ENCODE data around the gene SS18. TPM values are rescaled to one million over a fixed set of nuclear protein-coding genes. Genes with fewer than 3 reads are reported as not detected.

Gene SS18
- total and polyA plus RNA-seq, 2 of the 13 experiments (the other 11 are each of a cell fraction or from before 2014, with no cell fraction given): 49.2 to 82.7 TPM

DNA sequence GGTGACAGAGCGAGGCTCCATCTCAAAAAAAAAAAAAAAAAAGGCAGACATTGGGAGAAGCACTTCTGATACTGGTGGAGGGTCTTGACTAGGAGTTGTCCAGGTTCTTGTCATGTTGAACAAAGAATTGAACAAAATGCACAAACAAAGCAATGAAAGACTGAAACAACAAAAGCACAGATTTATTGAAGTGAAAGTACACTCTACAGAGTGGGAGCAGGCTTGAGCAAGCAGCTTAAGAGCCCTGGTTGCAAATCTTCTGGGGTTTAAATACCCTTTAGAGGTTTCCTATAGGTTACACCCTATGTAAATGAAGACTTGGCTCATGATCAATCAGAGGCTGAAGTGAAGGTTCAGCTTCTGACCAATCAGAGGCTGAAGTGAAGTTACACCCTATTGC lies 6.4 kb upstream of the SS18 start:
- WGBS (ENCODE audit: low lambda C conversion rate): 52% methylated on average over 1 of the region's 1 CpG
- in situ Hi-C loops (cut with HindIII; ENCODE audit: extremely low pct_ligation_motif_present, low pct_unique_long_range_greater_than_20kb) (no loop called here), intact Hi-C loops (cut with micrococcal nuclease; ENCODE audit: unreplicated experiment) (loop anchor here (10.0 kb wide), 1 partner anchor 108 kb away; no protein-coding TSS in a partner anchor)
- Histone ChIP-seq H3K9ac (ENCODE audit: insufficient read depth, low read depth, low read length) (no peak overlapping the region), H4K20me1 (ENCODE audit: insufficient read depth, low read length) (no peaks in the 10 kb centered on the region), H3K79me2 (ENCODE audit: insufficient read depth, low read length) (no peaks in the 10 kb centered on the region), H3K4me1 (ENCODE audit: insufficient read depth, low read length) (no peaks in the 10 kb centered on the region), H3K27me3 (ENCODE audit: control insufficient read depth in 1 of 2, insufficient read depth in 2 of 2, low read length in 2 of 2) (0 out of 5 replicates have a peak, but pooled peaks cover 0 to 3% of the 10 kb centered on the region in 2 experiments), H2AFZ (ENCODE audit: low read length) (peak overlapping the region; percentile 27), H3K27ac (ENCODE audit: extremely low read length, insufficient read depth, low read length) (no peak overlapping the region), H3K9me3 (ENCODE audit: low read length) (no peaks in the 10 kb centered on the region), H3K4me2 (ENCODE audit: low read depth, low read length) (no peak overlapping the region), H3K4me3 (replicated peaks in 1 of 3; ENCODE audit: insufficient read depth in 1 of 3, low read depth in 2 of 3, low read length in 3 of 3) (no peak overlapping the region), H3K36me3 (replicated peaks in 1 of 2; ENCODE audit: control insufficient read depth in 1 of 2, insufficient read depth in 2 of 2, low read length in 2 of 2) (no peaks in the 10 kb centered on the region)
- BruUV-seq (replicated peaks): no TSS peak
- ChIA-PET CTCF (ENCODE audit: low intra/inter-chr PET ratio, low total read pairs) (no interaction called here), POLR2A (no interaction called here)
- DNase-seq (ENCODE audit: low spot score): no peak
- no peak for FAIRE-seq
- TF ChIP-seq ZNF20 (CRISPR knock-in tag; IDR thresholded peaks at IDR 0.05) (peak; percentile 97), RBFOX2 (IDR thresholded peaks at IDR 0.05; ENCODE audit: low read depth, low read length) (no peak)
- no peak for ATAC-seq

DNA sequence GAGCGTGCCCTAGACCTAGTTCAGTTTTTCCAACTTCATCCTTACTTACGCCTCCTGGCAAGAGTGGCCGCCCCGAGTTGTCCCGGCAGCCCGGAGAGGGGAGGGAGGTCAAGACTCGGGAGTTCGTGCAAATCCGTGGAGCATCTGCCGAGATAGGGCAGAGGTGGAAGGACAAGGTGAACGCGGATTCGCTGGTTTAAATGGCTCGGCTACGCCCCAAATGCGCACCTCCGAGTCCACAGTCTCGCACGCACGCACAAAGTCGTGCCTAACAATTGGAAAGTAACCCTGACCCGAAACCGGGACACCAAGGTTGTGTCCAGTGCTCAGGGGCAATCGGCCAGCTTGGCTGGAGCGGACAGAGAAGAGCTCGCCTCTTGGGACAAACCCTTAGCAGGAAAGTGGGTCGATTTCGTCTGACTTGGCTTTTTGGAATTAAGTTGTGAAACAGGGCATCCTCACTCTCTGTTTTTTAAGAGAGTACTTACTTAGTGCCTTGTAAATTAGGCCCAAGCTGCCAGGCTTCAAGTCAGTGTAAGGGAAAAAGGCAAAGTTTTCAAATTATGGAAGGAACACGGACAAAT lies 726 bp upstream of the SS18 start:
- WGBS (ENCODE audit: low lambda C conversion rate): 1% methylated on average over 15 of the region's 29 CpGs
- ChIA-PET CTCF (ENCODE audit: low intra/inter-chr PET ratio, low total read pairs) (no interaction called here), POLR2A (no interaction called here)
- peaks cover 0 to 6% of the 10 kb centered on the region in 2 experiments; a peak in 3 of 5 replicates for H3K36me3 ChIP-seq (replicated peaks in 1 of 2; ENCODE audit: control insufficient read depth in 1 of 2, insufficient read depth in 2 of 2, low read length in 2 of 2)
- peaks cover 10% of the 10 kb centered on the region; the same call in 1 of the 2 replicates for H4K20me1 ChIP-seq (ENCODE audit: insufficient read depth, low read length)
- ATAC-seq (peak; percentile 61), FAIRE-seq (peak; percentile 26), DNase-seq (ENCODE audit: low spot score) (peak; percentile 54)
- H3K27ac ChIP-seq (ENCODE audit: extremely low read length, insufficient read depth, low read length): peak overlapping the region; percentile 85
- peak overlapping the region; percentile 74 to 85 (median 75) for H3K4me3 ChIP-seq (replicated peaks in 1 of 3; ENCODE audit: insufficient read depth in 1 of 3, low read depth in 2 of 3, low read length in 3 of 3)
- peaks cover 31% of the 10 kb centered on the region for H3K79me2 ChIP-seq (ENCODE audit: insufficient read depth, low read length)
- H3K9me3 ChIP-seq (ENCODE audit: low read length): no peaks in the 10 kb centered on the region
- BruUV-seq (replicated peaks): TSS peak; percentile 85
- H3K9ac ChIP-seq (ENCODE audit: insufficient read depth, low read depth, low read length): peak overlapping the region; percentile 78
- in situ Hi-C loops (cut with HindIII; ENCODE audit: extremely low pct_ligation_motif_present, low pct_unique_long_range_greater_than_20kb): no loop called here
- peaks cover 19% of the 10 kb centered on the region for H3K4me1 ChIP-seq (ENCODE audit: insufficient read depth, low read length)
- intact Hi-C loops (cut with micrococcal nuclease; ENCODE audit: unreplicated experiment): loop anchor here (10.0 kb wide), 1 partner anchor 114 kb away; no protein-coding TSS in a partner anchor
- H3K4me2 ChIP-seq (ENCODE audit: low read depth, low read length): peak overlapping the region; percentile 83
- H2AFZ ChIP-seq (ENCODE audit: low read length): peak overlapping the region; percentile 89
- H3K27me3 ChIP-seq (ENCODE audit: control insufficient read depth in 1 of 2, insufficient read depth in 2 of 2, low read length in 2 of 2): peaks cover 0 to 3% of the 10 kb centered on the region in 2 experiments; a peak in 1 of 5 replicates
- no peak for TF ChIP-seq ONECUT2 (CRISPR knock-in tag; IDR thresholded peaks at IDR 0.05)
- peak; percentile 53 for TF ChIP-seq SALL1 (CRISPR knock-in tag; IDR thresholded peaks at IDR 0.05)
- TF ChIP-seq ZNF224 (CRISPR knock-in tag; IDR thresholded peaks at IDR 0.05): no peak
- peak; percentile 34; the same call in 1 of the 2 replicates for TF ChIP-seq ZNF350 (CRISPR knock-in tag; IDR thresholded peaks at IDR 0.05; ENCODE audit: borderline replicate concordance, low read depth)
- no peak for TF ChIP-seq STAG1 (CRISPR knock-in tag; IDR thresholded peaks at IDR 0.05)
- TF ChIP-seq, protein P1, sequence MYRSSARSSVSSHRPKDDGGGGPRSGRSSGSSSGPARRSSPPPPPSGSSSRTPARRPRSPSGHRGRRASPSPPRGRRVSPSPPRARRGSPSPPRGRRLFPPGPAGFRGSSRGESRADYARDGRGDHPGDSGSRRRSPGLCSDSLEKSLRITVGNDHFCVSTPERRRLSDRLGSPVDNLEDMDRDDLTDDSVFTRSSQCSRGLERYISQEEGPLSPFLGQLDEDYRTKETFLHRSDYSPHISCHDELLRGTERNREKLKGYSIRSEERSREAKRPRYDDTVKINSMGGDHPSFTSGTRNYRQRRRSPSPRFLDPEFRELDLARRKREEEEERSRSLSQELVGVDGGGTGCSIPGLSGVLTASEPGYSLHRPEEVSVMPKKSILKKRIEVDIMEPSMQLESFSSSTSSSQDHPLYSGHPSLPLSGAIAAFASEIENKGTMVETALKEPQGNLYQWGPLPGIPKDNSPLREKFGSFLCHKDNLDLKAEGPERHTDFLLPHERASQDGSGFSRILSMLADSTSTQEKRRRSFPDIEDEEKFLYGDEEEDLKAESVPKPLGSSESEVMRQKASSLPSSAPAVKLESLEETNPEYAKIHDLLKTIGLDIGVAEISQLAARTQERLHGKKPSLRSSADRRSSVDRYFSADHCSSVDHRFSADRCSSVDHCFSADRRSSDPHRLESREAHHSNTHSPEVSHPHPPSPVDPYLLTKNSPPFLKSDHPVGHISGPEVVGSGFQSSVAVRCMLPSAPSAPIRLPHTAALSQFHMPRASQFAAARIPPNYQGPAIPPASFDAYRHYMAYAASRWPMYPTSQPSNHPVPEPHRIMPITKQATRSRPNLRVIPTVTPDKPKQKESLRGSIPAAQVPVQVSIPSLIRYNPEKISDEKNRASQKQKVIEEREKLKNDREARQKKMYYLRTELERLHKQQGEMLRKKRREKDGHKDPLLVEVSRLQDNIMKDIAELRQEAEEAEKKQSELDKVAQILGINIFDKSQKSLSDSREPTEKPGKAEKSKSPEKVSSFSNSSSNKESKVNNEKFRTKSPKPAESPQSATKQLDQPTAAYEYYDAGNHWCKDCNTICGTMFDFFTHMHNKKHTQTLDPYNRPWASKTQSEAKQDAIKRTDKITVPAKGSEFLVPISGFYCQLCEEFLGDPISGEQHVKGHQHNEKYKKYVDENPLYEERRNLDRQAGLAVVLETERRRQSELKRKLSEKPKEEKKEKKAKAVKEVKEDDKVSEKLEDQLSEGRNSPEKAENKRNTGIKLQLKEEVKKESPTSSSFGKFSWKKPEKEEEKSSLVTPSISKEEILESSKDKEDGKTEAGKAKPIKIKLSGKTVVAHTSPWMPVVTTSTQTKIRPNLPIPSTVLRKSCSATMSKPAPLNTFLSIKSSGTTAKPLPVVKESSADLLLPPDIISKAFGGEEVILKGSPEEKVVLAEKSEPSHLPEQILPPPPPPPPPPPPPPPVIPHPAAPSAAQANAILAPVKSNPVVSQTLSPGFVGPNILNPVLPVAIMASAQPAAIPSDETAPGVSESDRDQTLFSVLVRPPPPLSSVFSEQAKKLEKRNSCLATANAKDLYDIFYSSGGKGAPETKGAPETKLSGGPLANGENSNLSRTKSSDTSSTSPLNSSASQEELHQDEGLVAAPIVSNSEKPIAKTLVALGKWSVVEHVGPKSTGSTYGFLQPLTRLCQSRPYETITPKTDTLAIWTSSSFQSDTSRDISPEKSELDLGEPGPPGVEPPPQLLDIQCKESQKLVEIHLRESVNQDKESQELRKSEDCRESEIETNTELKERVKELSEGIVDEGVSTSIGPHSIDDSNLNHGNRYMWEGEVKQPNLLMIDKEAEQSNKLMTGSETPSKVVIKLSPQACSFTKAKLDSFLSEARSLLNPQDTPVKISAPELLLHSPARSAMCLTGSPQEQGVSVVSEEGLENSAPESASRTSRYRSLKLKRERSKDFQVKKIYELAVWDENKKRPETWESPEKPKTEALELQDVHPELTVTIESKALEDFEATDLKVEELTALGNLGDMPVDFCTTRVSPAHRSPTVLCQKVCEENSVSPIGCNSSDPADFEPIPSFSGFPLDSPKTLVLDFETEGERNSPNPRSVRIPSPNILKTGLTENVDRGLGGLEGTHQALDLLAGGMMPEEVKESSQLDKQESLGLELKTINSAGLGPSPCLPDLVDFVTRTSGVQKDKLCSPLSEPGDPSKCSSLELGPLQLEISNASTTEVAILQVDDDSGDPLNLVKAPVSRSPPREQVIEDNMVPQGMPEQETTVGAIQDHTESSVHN (CRISPR knock-in tag; IDR thresholded peaks at IDR 0.05): no peak

All from HepG2 (cell line).